ENCODE measurements around the gene WNT5B. TPM values are rescaled to one million over a fixed set of nuclear protein-coding genes. Genes with fewer than 3 reads are reported as not detected.

WNT5B gene
- total and polyA plus RNA-seq, 2 of the 8 experiments (the other 6 are each of a cell fraction or from before 2014, with no cell fraction given), result 0.91 to 1.2 TPM

- H3K14ac ChIP-seq (ENCODE audit: insufficient read length), result no peak overlapping the region
- H2BK20ac ChIP-seq (ENCODE audit: low read length), result no peak overlapping the region
- H3K27me3 ChIP-seq (replicated peaks in 1 of 4; ENCODE audit: control insufficient read depth in 3 of 4, extremely low read depth in 1 of 4, insufficient read depth in 3 of 4, low read length in 3 of 4), result no peaks in the 10 kb centered on the region; a peak in 1 of 7 replicates
- no peak overlapping the region for H4K91ac ChIP-seq (replicated peaks; ENCODE audit: insufficient read length, low read length)
- DNase-seq (ENCODE audit: low read depth in 1 of 2, low spot score in 2 of 2), result no peak
- no peak for FAIRE-seq
- no peak overlapping the region for H2BK15ac ChIP-seq (ENCODE audit: low read length)
- H3K4me1 ChIP-seq (replicated peaks in 1 of 4; ENCODE audit: control insufficient read depth in 3 of 4, insufficient read depth in 4 of 4, low read length in 3 of 4), result peaks cover 0 to 3% (median 0%) of the 10 kb centered on the region in 4 experiments; a peak in 2 of 7 replicates
- H3K18ac ChIP-seq (ENCODE audit: extremely low read depth, low read length), result no peak overlapping the region
- H3K9me3 ChIP-seq (ENCODE audit: insufficient read depth in 2 of 2, low read depth in 1 of 2, low read length in 1 of 2), result no peaks in the 10 kb centered on the region
- ChIA-PET CTCF (ENCODE audit: partially characterized antibody) (interaction anchor here (0.9 to 18.8 kb wide), 6 partner anchors 8 to 293 kb away, joined by 3 to 265 read pairs (median 11); partner anchors contain the start of gene WNT5B), POLR2A (ENCODE audit: partially characterized antibody) (interaction anchor here (0.6 kb wide), 1 partner anchor 28 kb away, joined by 3 read pairs; no protein-coding TSS in a partner anchor)
- no peak overlapping the region for H3K4ac ChIP-seq (replicated peaks; ENCODE audit: insufficient read length, low read depth, low read length)
- H2BK5ac ChIP-seq (ENCODE audit: low read depth, low read length), result no peak overlapping the region
- H3K79me1 ChIP-seq (ENCODE audit: low read depth, low read length), result no peaks in the 10 kb centered on the region
- H2BK120ac ChIP-seq (replicated peaks; ENCODE audit: low read depth, low read length), result no peak overlapping the region
- H3K9ac ChIP-seq (replicated peaks in 1 of 4; ENCODE audit: extremely low read depth in 1 of 4, low read depth in 3 of 4, low read length in 3 of 4), result no peak overlapping the region
- peaks cover 2% of the 10 kb centered on the region; the same call in 1 of the 2 replicates for H3K23me2 ChIP-seq (ENCODE audit: low read depth, low read length)
- H3K56ac ChIP-seq (replicated peaks; ENCODE audit: insufficient read length, low read depth, low read length), result no peak overlapping the region
- no peak overlapping the region for H4K5ac ChIP-seq (ENCODE audit: insufficient read length, low read depth, low read length)
- no peak overlapping the region for H3K23ac ChIP-seq (ENCODE audit: insufficient read length)
- H4K20me1 ChIP-seq (replicated peaks in 1 of 2; ENCODE audit: control insufficient read depth in 1 of 2, insufficient read depth in 2 of 2, low read length in 2 of 2), result no peaks in the 10 kb centered on the region
- no peaks in the 10 kb centered on the region for H3K79me2 ChIP-seq (ENCODE audit: control insufficient read depth in 1 of 2, insufficient read depth in 2 of 2, low read length in 2 of 2)
- H2BK12ac ChIP-seq (ENCODE audit: low read depth, low read length), result no peak overlapping the region
- H3K36me3 ChIP-seq (ENCODE audit: control insufficient read depth in 2 of 4, insufficient read depth in 4 of 4, low read length in 3 of 4), result no peaks in the 10 kb centered on the region
- no peak overlapping the region for H2AFZ ChIP-seq (ENCODE audit: low read length)
- no peak overlapping the region for H3K4me3 ChIP-seq (ENCODE audit: extremely low read depth in 1 of 4, insufficient read depth in 2 of 4, low read depth in 3 of 4, low read length in 4 of 4)
- no peak overlapping the region for H2AK5ac ChIP-seq (ENCODE audit: low read depth, low read length)
- TF ChIP-seq ZNF274 (IDR thresholded peaks at IDR 0.05; ENCODE audit: borderline replicate concordance, extremely low read depth, low read length) (no peak), KDM1A (IDR thresholded peaks at IDR 0.05; ENCODE audit: borderline replicate concordance, low read length) (no peak), SUZ12 (IDR thresholded peaks at IDR 0.05; ENCODE audit: low read length) (no peak)
- H4K8ac ChIP-seq (ENCODE audit: extremely low read depth, insufficient read depth, low read length), result no peak overlapping the region
- H3K4me2 ChIP-seq (ENCODE audit: insufficient read depth in 1 of 2, low read depth in 2 of 2, low read length in 2 of 2), result no peak overlapping the region
- H3K27ac ChIP-seq (ENCODE audit: low read depth, low read length), result no peak overlapping the region
- WGBS, 2 experiments (ENCODE audit: extremely low coverage in 1 of 2, insufficient coverage in 1 of 2, insufficient read length in 1 of 2, insufficient replicate concordance in 2 of 2, low coverage in 1 of 2, low lambda C conversion rate in 2 of 2, missing lambda C conversion rate in 1 of 2), result 91% methylated on average over 20 of the region's 21 CpGs; no CpG with 5 or more reads in 1 of the 2 experiments
Observed at GRCh38 chr12:1646569-1647284, 17.7 kb downstream of the WNT5B start.

Data from H1 (cell line).